Measurements from ENCODE around the gene AP1S1.
"Not testable (repeated sequence)": the region's sequence is repeated elsewhere in the genome, so short reads cannot be mapped to it uniquely, and the experiment has no call there.

AP1S1 gene

DNA sequence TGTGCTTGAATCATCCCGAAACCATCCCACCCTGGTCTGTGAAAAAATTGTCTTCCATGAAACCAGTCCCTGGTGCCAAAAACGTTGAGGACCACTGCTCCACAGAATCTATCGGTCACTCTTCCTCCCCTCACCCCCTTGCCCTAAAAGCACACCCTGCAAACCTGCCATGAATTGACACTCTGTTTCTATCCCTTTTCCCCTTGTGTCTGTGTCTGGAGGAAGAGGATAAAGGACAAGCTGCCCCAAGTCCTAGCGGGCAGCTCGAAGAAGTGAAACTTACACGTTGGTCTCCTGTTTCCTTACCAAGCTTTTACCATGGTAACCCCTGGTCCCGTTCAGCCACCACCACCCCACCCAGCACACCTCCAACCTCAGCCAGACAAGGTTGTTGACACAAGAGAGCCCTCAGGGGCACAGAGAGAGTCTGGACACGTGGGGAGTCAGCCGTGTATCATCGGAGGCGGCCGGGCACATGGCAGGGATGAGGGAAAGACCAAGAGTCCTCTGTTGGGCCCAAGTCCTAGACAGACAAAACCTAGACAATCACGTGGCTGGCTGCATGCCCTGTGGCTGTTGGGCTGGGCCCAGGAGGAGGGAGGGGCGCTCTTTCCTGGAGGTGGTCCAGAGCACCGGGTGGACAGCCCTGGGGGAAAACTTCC, 28.2 kb upstream of the AP1S1 start:
- no peak for DNase-seq

DNA sequence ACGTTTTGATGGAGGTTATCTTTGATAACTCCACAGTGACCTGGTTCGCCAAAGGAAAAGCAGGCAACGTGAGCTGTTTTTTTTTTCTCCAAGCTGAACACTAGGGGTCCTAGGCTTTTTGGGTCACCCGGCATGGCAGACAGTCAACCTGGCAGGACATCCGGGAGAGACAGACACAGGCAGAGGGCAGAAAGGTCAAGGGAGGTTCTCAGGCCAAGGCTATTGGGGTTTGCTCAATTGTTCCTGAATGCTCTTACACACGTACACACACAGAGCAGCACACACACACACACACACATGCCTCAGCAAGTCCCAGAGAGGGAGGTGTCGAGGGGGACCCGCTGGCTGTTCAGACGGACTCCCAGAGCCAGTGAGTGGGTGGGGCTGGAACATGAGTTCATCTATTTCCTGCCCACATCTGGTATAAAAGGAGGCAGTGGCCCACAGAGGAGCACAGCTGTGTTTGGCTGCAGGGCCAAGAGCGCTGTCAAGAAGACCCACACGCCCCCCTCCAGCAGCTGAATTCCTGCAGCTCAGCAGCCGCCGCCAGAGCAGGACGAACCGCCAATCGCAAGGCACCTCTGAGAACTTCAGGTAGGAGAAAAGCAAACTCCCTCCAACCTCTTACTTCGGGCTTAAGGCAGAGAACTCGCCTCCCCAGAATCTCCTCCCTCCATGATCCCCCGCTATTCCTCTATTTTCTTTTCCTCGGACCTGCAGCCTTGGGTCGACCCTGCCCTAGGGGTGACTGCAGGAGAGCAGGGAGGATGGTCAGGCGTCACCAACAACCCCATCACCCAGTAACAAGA, 27.4 kb upstream of the AP1S1 start, which contains the start of gene SERPINE1:
SERPINE1 (plus strand) TSS at position 454 of the 809 bp plus-strand sequence. CDS start 1,290 bp downstream, outside the sequence.
- DNase-seq, result no peak

GRCh38 chr7:101127460-101128039, 26.7 kb upstream of the AP1S1 start:
- no peak for DNase-seq

- no peak for DNase-seq
These were observed 26.0 kb upstream of the AP1S1 start for GRCh38 chr7:101128040-101128834.

- no peak for DNase-seq
These were observed 24.6 kb upstream of the AP1S1 start for GRCh38 chr7:101129603-101130117.

- DNase-seq, result not testable (repeated sequence)
These were observed 21.4 kb upstream of the AP1S1 start for GRCh38 chr7:101132626-101133600.

- DNase-seq, result no peak
These were observed 20.5 kb upstream of the AP1S1 start for GRCh38 chr7:101133621-101134398.

DNA sequence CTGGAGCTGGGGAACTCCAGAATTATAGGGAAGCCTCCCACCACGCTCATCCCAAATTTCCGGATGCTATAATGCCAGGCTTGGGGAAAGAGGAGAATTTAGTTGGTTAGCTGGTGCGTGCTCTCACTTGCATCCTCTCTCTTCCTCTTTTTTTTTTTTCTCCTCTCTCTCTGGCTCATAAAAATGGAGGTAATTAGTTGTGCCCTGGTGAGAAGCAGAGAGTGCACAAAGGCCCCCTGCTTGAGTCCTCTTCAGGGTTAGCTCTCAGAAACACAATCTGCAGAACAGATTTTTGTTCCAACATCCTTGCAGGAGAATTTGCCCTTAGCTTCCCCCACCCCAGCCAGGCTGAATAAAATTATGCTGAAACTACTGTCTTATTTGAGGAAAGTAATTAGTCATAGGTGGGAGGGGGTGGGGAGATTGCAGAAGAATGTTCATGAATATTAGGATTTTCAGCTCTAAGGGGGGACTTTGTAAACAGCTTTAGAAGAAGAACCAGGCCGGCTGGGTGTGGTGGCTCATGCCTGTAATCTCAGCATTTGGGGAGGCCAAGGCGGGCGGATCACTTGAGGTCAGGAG, 19.8 kb upstream of the AP1S1 start:
- no peak for DNase-seq

DNA sequence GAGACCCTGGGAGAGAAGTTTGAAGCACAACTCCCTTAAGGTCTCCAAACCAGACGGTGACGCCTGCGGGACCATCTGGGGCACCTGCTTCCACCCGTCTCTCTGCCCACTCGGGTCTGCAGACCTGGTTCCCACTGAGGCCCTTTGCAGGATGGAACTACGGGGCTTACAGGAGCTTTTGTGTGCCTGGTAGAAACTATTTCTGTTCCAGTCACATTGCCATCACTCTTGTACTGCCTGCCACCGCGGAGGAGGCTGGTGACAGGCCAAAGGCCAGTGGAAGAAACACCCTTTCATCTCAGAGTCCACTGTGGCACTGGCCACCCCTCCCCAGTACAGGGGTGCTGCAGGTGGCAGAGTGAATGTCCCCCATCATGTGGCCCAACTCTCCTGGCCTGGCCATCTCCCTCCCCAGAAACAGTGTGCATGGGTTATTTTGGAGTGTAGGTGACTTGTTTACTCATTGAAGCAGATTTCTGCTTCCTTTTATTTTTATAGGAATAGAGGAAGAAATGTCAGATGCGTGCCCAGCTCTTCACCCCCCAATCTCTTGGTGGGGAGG, 16.5 kb upstream of the AP1S1 start:
- no peak for DNase-seq

DNA sequence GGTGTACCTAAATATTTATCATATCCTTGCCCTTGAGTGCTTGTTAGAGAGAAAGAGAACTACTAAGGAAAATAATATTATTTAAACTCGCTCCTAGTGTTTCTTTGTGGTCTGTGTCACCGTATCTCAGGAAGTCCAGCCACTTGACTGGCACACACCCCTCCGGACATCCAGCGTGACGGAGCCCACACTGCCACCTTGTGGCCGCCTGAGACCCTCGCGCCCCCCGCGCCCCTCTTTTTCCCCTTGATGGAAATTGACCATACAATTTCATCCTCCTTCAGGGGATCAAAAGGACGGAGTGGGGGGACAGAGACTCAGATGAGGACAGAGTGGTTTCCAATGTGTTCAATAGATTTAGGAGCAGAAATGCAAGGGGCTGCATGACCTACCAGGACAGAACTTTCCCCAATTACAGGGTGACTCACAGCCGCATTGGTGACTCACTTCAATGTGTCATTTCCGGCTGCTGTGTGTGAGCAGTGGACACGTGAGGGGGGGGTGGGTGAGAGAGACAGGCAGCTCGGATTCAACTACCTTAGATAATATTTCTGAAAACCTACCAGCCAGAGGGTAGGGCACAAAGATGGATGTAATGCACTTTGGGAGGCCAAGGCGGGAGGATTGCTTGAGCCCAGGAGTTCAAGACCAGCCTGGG, 15.9 kb upstream of the AP1S1 start:
- peak; percentile 14 for DNase-seq

- DNase-seq, result peak; percentile 3
These were observed 14.0 kb upstream of the AP1S1 start for GRCh38 chr7:101140339-101140699.

- no peak for DNase-seq
These were observed 13.4 kb upstream of the AP1S1 start for GRCh38 chr7:101140746-101141382.

GRCh38 chr7:101151908-101152651, 2.2 kb upstream of the AP1S1 start:
- DNase-seq, result no peak

DNA sequence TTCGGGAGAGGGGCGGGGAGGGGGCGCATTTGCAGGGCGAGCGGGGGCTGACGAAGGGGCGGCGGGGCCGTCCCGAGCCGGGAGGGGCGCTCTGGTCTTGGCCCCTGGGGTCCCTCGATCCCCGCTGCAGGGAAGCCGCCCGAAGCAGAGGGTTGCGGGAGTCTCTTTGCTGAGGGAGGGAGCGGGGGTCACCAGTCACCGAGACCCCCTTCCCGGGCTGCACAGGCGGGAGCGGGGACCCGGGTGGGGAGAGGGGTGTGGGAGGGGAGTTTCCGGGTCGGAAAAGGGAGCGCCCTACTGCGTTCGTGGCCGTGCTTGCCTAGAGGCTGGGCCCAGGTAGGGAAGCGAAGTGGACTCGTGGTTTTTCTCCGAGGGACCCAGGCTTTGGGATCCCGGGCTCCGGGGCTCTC, 422 bp downstream of the AP1S1 start:
- DNase-seq, result no peak

DNA sequence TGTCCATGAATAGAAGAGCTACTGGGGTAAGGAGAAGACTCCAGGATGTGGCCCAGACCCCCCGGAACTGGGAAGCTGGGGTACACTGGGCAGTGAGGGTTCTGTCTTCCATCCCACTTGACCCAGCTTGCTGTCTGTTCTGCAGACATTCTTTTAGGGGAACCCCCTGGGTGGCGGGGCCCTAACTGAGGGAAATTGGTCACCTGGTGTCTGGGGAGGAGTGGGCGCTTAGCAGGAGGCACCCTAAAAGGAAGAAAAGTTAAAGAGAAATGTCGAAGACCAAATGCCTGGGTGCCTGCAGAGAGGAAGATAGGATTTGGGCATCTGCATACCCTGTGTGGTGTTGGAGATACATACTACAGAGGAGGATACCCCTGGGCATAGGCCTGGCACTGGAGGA, 1.0 kb downstream of the AP1S1 start:
- DNase-seq, result no peak

- no peak for DNase-seq
These were observed 2.0 kb downstream of the AP1S1 start for GRCh38 chr7:101156277-101156676.

DNA sequence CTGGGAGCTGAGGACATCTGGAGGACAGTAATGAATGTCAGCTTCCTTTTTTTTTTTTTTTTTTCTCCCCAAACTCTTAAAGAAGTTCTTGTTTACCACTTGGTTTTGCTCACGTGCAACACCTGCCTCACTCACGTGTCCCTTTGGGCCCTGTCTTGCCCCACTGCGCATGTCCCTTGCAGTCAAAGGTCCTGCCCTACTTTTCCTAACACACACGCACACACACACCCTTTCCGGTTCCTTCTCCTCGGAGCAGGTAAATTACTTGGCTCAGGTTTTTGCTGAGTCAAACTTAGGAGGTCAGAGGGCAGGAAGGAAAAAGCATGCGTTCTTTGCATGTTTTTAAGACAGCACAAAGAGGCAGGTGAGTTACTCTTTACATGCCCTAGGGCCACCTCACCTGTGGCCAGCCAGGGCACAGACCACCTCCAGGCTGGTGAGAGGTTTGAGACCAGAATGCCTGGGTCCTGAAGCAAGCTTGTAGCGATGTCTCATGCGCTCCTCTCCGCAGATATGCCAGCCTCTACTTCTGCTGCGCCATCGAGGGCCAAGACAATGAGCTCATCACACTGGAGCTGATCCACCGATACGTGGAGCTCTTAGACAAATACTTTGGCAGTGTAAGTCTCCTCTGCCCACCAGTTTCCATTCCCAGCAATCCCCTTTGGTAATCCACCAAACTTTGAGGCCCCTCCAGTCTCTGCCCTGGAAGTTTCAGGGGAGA, 2.8 kb downstream of the AP1S1 start:
- no peak for DNase-seq

Data from NCI-H2171 (cell line).